ENCODE data around the gene SND1. TPM values are rescaled to one million over a fixed set of nuclear protein-coding genes. Genes with fewer than 3 reads are reported as not detected.

Gene SND1
- total RNA-seq, 1 experiment from 2014 or later: 218 TPM

- peaks cover 70 to 72% of the 10 kb centered on the region in 2 experiments for H3K4me1 Mint-ChIP-seq
- Histone ChIP-seq H2AFZ (ENCODE audit: low read length) (no peak overlapping the region), H4K91ac (ENCODE audit: insufficient read length, low read depth, low read length) (no peak overlapping the region), H4K5ac (ENCODE audit: insufficient read length, low read depth, low read length) (no peak overlapping the region), H3K27ac (ENCODE audit: insufficient read length, low read depth, low read length) (peak overlapping the region; percentile 93), H2BK12ac (ENCODE audit: insufficient read length, low read depth, low read length) (no peak overlapping the region), H2BK15ac (ENCODE audit: low read depth, low read length) (no peak overlapping the region), H3K14ac (ENCODE audit: insufficient read depth, low read length) (no peak overlapping the region), H3K4me1 (ENCODE audit: insufficient read depth, low read length) (peaks cover 15% of the 10 kb centered on the region; the same call in 1 of the 2 replicates), H2BK20ac (ENCODE audit: low read depth, low read length, poor library complexity, severe bottlenecking) (no peak overlapping the region), H3K9ac (ENCODE audit: extremely low read depth, insufficient read length, low read length) (no peak overlapping the region), H3K23me2 (ENCODE audit: insufficient read length, low read depth, low read length, poor library complexity, severe bottlenecking) (no peaks in the 10 kb centered on the region), H3K79me1 (ENCODE audit: insufficient read depth, low read depth, low read length, poor library complexity, severe bottlenecking) (peaks cover 4% of the 10 kb centered on the region), H4K8ac (replicated peaks; ENCODE audit: insufficient read length, low read depth, low read length) (no peak overlapping the region), H2BK120ac (ENCODE audit: low read depth, low read length, poor library complexity, severe bottlenecking) (no peak overlapping the region), H2BK5ac (ENCODE audit: insufficient read length, low read length) (no peak overlapping the region), H3K18ac (ENCODE audit: insufficient read length, low read depth, low read length) (no peak overlapping the region), H3K4ac (ENCODE audit: low read depth, low read length) (no peak overlapping the region), H3K56ac (ENCODE audit: insufficient read length, low read depth, low read length) (no peak overlapping the region), H3T11ph (ENCODE audit: low read length) (no peak overlapping the region), H3K9me3 (ENCODE audit: control insufficient read depth, low read depth, low read length) (no peaks in the 10 kb centered on the region), H3K23ac (ENCODE audit: insufficient read length, low read depth, low read length) (no peak overlapping the region), H3K79me2 (ENCODE audit: insufficient read depth, low read length) (peaks cover 3% of the 10 kb centered on the region; the same call in 1 of the 2 replicates), H3K27me3 (ENCODE audit: insufficient read depth, low read length) (no peaks in the 10 kb centered on the region), H3K4me2 (ENCODE audit: insufficient read depth, insufficient read length, low read length) (peak overlapping the region; percentile 55), H2AK5ac (ENCODE audit: insufficient read length, low read length) (no peak overlapping the region), H4K20me1 (ENCODE audit: control insufficient read depth, insufficient read depth, insufficient read length) (no peaks in the 10 kb centered on the region)
- no peak for TF ChIP-seq CTCF (conservative IDR thresholded peaks at IDR 0.05)
- H3K4me3 Mint-ChIP-seq: peak overlapping the region; percentile 34 to 57
- H3K9me3 Mint-ChIP-seq: peaks cover 4 to 7% of the 10 kb centered on the region in 2 experiments; a peak in 4 of 5 replicates
- no peak for DNase-seq
- H3K36me3 Mint-ChIP-seq (ENCODE audit: insufficient read depth in 1 of 3, low read depth in 3 of 3): peaks cover 30 to 44% (median 35%) of the 10 kb centered on the region in 3 experiments
- no CpG with 5 or more reads among the region's 4 CpGs for WGBS (ENCODE audit: extremely low coverage, insufficient read length, low lambda C conversion rate)
- H3K27me3 Mint-ChIP-seq (ENCODE audit: low read depth): no peaks in the 10 kb centered on the region; the same call in 1 of the 2 replicates
- peak overlapping the region; percentile 80 to 99 (median 95) for H3K27ac Mint-ChIP-seq
Observed at GRCh38 chr7:127683776-127684681, 32.0 kb downstream of the SND1 start.

All from H9 (cell line).